Subcutaneous adipose tissue (tissue), 4 donors: ENCODE results near the gene KRTAP10-4. TPM values are rescaled to one million over a fixed set of nuclear protein-coding genes. Genes with fewer than 3 reads are reported as not detected.

Experiments used
- total RNA-seq, 4 donors: library from RNA; depleted of rRNA; stranded (reverse); fragments of >200 nt; gene quantifications; one replicate each; pipeline ENCODE4 v1.1.0, GENCODE V29; 2016
- TF ChIP-seq, protein P1 (sequence below): fragments of 450-650 bp; IDR thresholded peaks from one replicate; pipeline ENCODE4 v1.5.1; 2016; ENCODE audit warnings: low read depth, mild to moderate bottlenecking, control low read depth, antibody characterized with exemption, moderate library complexity

The KRTAP10-4 gene
- total RNA-seq, 4 donors from 2014 or later: not detected

DNA sequence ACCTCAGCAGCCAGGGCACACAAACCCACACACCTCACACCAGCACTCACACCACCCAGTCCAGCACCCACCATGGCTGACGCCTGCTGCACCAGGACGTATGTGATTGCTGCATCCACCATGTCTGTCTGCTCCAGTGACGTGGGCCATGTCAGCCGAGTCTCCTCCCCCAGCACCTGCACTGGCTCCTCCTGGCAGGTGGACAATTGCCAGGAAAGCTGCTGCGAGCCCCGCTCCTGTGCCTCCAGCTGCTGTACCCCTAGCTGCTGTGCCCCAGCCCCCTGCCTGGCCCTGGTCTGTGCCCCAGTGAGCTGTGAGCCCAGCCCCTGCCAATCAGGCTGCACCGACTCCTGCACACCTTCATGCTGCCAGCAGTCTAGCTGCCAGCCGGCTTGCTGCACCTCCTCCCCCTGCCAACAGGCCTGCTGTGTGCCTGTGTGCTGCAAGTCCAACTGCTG lies 38.5 kb downstream of the KRTAP10-4 start, which contains the start of gene KRTAP10-8:
TSS of gene KRTAP10-8 (plus strand) at position 51 of the 458 bp plus-strand sequence. CDS start at position 73, 22 bp downstream.
- TF ChIP-seq, protein P1, sequence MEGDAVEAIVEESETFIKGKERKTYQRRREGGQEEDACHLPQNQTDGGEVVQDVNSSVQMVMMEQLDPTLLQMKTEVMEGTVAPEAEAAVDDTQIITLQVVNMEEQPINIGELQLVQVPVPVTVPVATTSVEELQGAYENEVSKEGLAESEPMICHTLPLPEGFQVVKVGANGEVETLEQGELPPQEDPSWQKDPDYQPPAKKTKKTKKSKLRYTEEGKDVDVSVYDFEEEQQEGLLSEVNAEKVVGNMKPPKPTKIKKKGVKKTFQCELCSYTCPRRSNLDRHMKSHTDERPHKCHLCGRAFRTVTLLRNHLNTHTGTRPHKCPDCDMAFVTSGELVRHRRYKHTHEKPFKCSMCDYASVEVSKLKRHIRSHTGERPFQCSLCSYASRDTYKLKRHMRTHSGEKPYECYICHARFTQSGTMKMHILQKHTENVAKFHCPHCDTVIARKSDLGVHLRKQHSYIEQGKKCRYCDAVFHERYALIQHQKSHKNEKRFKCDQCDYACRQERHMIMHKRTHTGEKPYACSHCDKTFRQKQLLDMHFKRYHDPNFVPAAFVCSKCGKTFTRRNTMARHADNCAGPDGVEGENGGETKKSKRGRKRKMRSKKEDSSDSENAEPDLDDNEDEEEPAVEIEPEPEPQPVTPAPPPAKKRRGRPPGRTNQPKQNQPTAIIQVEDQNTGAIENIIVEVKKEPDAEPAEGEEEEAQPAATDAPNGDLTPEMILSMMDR: no peak

DNA sequence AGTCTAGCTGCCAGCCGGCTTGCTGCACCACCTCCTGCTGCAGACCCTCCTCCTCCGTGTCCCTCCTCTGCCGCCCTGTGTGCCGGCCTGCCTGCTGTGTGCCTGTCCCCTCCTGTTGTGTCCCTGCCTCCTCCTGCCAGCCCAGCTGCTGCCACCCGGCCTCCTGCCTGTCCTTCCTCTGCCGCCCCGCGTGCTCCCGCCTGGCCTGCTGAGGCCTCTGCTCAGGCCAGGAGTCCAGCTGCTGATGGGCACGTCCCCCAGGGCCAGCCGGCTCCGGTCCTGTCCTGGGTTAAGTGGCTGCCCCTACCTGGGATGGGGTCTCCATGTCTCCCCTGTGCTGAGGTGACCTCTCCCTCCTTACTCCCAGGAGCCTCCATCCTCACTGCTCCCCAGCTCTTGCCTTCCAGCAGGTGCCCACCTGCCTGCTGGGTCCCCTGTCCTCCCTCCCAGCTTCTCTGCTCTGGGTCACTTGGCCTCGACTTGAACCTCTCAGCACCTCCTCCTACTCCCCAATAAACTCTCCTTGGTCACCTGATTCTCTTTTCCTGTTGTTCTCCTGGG lies 39.2 kb downstream of the KRTAP10-4 start:
- TF ChIP-seq, protein P1: no peak

DNA sequence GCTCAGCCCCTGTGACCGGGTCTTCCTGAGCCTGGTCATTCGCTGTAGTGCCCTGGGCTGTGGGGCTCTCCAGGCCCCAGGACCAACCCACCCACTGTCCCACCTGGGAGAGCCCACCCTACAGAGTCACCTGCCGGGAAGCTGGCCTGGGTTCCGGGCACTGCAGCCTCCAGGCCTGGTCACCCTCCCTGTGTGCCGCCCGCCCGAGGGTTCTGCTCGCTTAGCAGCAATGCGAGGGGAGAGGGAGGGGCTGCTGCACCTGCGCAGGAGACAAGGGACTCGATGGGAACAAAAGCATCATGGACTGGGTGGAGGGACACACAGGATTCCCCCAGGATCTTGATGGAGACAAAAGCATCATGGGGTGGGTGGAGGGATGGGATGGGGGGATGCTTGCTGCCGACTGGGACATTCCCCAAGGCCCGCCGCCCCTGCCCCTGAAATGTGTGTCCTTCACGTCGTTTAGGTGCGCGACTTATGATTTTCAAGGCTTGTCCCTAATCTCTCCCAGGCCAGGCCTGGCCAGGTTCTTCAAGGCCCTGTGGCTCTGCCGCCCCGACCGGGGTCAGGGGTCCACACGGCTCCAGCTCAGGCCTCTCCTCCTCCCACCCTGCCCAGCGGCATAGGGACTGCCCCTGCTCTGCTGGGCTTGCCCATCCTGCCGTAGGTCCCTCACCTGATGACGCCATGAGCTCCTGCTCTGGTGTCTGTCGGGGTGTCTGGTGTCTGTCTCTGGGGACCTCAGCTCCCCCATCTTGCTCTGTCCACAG lies 40.0 kb downstream of the KRTAP10-4 start:
- TF ChIP-seq, protein P1: no peak

DNA sequence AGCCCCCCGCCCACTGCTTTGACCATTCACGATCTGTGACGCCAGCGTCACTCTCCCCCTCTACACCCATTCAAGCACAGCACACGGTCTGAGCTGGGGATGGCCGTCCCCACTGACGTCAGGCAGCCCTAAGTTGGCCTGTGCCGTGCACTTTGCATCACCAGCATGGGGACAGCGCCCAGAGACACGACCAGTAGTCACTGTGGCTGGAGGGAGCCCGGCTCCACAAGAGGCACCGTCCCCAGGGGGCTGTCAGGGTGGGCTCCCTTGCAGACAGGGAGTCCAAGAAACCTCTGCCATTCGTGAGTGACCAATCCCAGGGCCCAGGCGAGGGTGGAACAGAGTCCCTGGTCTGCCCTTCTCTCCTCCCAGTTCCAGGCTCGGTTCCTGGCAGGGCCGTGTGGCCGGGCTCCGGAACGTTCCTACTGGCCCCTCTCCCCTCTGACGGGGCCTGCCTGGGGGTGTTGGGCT lies 40.7 kb downstream of the KRTAP10-4 start:
- TF ChIP-seq, protein P1: no peak

DNA sequence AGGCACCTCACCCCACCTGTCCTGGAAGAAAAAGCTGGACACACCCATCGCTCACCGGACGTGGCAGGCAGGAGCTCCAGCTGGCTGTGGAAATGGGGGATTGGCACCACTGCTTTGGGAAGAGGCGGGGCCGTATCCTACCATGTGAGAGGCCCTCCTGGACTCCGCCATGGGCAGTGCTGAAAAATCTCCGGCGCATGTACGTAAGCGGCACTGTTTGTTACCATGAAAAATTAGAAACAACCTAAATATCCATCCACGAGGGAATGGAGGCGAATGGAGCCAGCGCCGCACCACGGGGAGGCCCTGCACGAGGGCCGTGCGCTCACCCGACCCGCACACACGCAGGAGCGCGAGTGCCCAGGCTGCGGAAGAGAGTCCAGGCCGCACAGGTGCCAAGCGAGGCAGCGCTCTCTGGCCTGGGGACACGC lies 41.4 kb downstream of the KRTAP10-4 start:
- TF ChIP-seq, protein P1: no peak

DNA sequence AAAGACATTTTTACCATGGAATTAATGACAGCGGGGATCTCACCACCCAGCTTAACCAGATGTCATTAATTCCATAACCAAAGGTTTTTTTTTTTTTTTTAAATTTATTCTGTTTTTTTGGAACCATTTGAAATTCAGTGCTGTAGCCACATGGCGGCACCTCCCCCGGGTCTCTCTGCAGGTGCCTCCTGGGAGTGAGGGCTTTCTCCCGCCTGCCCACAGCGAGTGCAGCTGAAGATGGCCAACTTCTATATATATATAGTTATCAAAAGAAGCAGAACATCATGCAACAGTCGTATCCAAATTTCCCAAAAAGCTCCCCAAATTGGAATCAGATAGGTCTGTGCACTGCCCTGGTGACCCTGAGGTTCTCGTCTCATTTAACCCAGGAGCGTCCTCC lies 41.9 kb downstream of the KRTAP10-4 start:
- TF ChIP-seq, protein P1: no peak

DNA sequence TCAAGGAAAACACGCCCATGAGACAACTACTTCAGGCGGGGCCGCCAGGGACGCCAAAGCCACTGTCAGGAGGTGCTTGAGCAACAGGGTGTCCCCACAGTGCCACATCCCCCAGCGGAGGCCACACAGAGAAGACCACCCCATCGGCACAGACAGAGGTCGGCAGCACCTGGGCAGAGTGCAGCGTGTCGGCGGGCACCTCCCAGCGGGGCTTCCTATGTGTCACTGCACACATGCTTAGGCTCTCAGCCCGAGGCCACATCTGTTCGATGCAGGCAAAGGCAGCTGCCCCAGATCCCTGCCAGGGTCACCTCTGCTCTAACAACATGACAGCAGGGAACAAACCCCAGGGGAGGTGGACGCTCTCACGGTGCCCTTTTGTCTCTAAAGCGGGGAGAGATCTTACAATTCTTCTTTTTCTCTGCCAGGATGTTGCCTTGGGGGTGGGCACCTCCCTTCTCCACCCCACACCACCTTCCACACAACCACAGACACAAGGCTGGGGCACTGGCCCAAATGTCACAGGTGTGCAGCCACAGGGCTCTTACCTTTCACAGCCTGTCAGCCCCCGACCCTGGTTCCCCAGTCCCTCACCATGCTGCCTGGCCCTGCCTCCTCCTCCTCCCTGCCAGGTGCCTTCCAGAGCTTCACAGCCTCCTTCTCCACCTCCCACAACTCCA lies 42.5 kb downstream of the KRTAP10-4 start:
- TF ChIP-seq, protein P1: no peak
